DND-41 (cell line): Measurements from ENCODE around the gene AKIRIN1.

Source experiments
- ATAC-seq: fragments of 200-7000 bp; cut with Tn5 transposase; 3 replicates; pipeline ENCODE4 v1.9.1; 2021; ENCODE audit warnings: low read depth; ENCODE audit not compliant: insufficient read depth
- DNase-seq: peaks from one replicate; pipeline ENCODE4 v3.0.0-alpha.2; 2020
- H2AFZ ChIP-seq: 2 replicates; pipeline ENCODE4 v1.6.0; 2012; ENCODE audit warnings: low read depth, low read length
- H3K27ac ChIP-seq: 2 replicates; pipeline ENCODE4 v1.5.1; 2012; ENCODE audit warnings: low read length, inconsistent platforms
- H3K27me3 ChIP-seq: fragments of 200-600 bp; sonication (generic); 2 replicates; pipeline ENCODE4 v1.6.0; 2012; ENCODE audit warnings: low read length, mild to moderate bottlenecking, inconsistent platforms; ENCODE audit not compliant: insufficient read depth, poor library complexity
- H3K36me3 ChIP-seq: 2 replicates; pipeline ENCODE4 v1.5.1; 2012; ENCODE audit warnings: low read length, inconsistent platforms; ENCODE audit not compliant: insufficient read depth
- H3K4me1 ChIP-seq: 2 replicates; pipeline ENCODE4 v1.5.1; 2012; ENCODE audit warnings: mild to moderate bottlenecking, low read length; ENCODE audit not compliant: insufficient read depth
- H3K4me2 ChIP-seq: 2 replicates; pipeline ENCODE4 v1.6.0; 2012; ENCODE audit warnings: mild to moderate bottlenecking, moderate library complexity, low read length, inconsistent platforms; ENCODE audit not compliant: insufficient read depth
- H3K4me3 ChIP-seq, 2 experiments: fragments of 200-600 bp in 1 of 2; shearing (Covaris generic) in 1 of 2; 2 replicates each; pipeline ENCODE4 v1.5.1; 2012 to 2016; ENCODE audit warnings: inconsistent platforms in 2 of 2, low read length in 2 of 2, mild to moderate bottlenecking in 2 of 2, low read depth in 1 of 2, moderate library complexity in 1 of 2
- H3K79me2 ChIP-seq: 2 replicates; pipeline ENCODE4 v1.6.0; 2012; ENCODE audit warnings: low read length, inconsistent platforms; ENCODE audit not compliant: insufficient read depth
- H3K9ac ChIP-seq: 2 replicates; pipeline ENCODE4 v1.6.0; 2012; ENCODE audit warnings: low read depth, mild to moderate bottlenecking, inconsistent platforms, low read length, moderate library complexity
- H3K9me3 ChIP-seq: 2 replicates; pipeline ENCODE4 v1.5.1; 2012; ENCODE audit warnings: low read length, moderate library complexity, mild to moderate bottlenecking, inconsistent platforms; ENCODE audit not compliant: insufficient read depth, severe bottlenecking
- H4K20me1 ChIP-seq: 2 replicates; pipeline ENCODE4 v1.6.0; 2012; ENCODE audit warnings: low read length; ENCODE audit not compliant: insufficient read depth
- EZH2 ChIP-seq: IDR thresholded peaks from 3 replicates; pipeline ENCODE4 v1.6.1; 2012; ENCODE audit warnings: borderline replicate concordance, low read depth, mild to moderate bottlenecking, moderate library complexity, low read length, inconsistent platforms; ENCODE audit not compliant: severe bottlenecking
- TF ChIP-seq, protein P1 (sequence below): IDR thresholded peaks from 2 replicates; pipeline ENCODE4 v1.5.1; 2012; ENCODE audit warnings: borderline replicate concordance, low read length, moderate library complexity, mild to moderate bottlenecking; ENCODE audit not compliant: poor library complexity, severe bottlenecking; ENCODE audit errors: extremely low read depth

The AKIRIN1 gene

DNA sequence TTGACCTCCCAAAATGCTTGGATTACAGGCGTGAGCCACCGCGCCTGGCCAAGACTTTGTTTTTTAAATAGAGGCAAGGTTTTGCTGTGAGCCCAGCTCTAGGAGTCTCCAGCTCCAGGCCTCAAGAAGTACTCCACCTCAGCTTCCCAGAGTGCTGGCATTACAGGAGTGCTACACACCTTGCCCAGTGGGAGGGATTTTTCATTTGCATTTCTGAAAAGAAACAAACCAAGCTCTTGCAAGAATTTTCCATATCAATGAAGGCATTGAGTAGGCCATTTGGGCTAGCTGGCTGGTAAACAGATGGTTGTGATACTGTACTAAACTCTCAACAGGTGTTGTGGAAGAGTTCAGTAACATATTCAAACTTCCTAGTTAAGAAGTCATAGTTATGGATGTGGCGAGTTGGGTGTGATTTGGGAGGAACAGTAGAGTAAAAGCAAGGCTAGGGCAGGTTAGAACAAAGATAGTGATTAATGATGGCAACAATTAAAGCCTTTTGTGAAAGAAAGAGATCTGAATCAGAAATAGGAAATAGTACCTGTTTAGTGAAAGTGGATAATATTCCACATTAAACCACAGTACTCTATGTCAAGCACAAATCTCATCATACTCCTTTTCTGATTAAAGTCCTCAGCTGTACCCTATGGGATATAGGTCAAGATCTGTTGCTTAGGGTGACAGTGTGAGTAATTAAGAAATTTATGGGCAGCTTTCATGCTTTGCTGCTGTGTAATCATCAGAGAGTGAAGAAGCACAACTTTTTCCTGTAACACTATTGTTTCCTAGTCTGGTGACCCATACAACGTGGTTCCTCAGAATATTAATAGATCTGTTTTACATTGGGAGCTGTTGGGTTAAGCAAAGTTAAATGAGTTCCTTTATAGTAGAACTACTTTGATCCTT is 10.7 kb downstream of the AKIRIN1 start:
- Histone ChIP-seq H3K36me3 (peaks cover 98% of the 10 kb centered on the region), H3K27me3 (no peaks in the 10 kb centered on the region), H3K79me2 (peaks cover 39% of the 10 kb centered on the region), H3K9me3 (no peaks in the 10 kb centered on the region), H2AFZ (no peak overlapping the region), H3K4me2 (no peak overlapping the region), H4K20me1 (peaks cover 28% of the 10 kb centered on the region), H3K4me1 (peaks cover 8% of the 10 kb centered on the region; the same call in 1 of the 2 replicates), H3K9ac (no peak overlapping the region), H3K4me3 (no peak overlapping the region), H3K27ac (no peak overlapping the region)
- TF ChIP-seq EZH2 = no peak
- TF ChIP-seq, protein P1, sequence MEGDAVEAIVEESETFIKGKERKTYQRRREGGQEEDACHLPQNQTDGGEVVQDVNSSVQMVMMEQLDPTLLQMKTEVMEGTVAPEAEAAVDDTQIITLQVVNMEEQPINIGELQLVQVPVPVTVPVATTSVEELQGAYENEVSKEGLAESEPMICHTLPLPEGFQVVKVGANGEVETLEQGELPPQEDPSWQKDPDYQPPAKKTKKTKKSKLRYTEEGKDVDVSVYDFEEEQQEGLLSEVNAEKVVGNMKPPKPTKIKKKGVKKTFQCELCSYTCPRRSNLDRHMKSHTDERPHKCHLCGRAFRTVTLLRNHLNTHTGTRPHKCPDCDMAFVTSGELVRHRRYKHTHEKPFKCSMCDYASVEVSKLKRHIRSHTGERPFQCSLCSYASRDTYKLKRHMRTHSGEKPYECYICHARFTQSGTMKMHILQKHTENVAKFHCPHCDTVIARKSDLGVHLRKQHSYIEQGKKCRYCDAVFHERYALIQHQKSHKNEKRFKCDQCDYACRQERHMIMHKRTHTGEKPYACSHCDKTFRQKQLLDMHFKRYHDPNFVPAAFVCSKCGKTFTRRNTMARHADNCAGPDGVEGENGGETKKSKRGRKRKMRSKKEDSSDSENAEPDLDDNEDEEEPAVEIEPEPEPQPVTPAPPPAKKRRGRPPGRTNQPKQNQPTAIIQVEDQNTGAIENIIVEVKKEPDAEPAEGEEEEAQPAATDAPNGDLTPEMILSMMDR = no peak
- no peak for ATAC-seq
- DNase-seq = no peak

DNA sequence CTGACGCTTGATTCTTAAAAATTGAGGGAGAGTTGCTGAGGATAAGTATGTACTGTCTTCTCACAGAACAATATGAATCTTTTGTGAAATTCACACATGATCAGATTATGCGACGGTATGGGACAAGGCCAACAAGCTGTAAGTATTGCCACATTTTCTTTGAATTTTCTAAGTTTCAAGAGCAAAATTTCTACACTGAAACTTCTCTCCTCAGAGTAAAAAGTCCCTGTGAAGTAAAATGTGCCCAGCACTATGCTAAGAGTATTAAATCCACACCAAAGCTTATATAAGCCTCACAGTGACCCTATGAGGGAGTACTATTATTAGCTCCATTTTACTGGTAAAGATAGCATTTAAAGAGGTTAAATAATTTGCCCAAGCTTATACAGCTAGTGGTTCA is 12.2 kb downstream of the AKIRIN1 start:
- Histone ChIP-seq H3K27ac (no peak overlapping the region), H3K36me3 (peaks cover 97% of the 10 kb centered on the region), H3K79me2 (peaks cover 24% of the 10 kb centered on the region), H3K4me1 (no peaks in the 10 kb centered on the region), H3K4me3 (no peak overlapping the region), H4K20me1 (peaks cover 16% of the 10 kb centered on the region; the same call in 1 of the 2 replicates), H3K9me3 (no peaks in the 10 kb centered on the region), H3K27me3 (no peaks in the 10 kb centered on the region), H3K4me2 (no peak overlapping the region), H2AFZ (no peak overlapping the region), H3K9ac (no peak overlapping the region)
- DNase-seq (no peak), ATAC-seq (no peak)
- TF ChIP-seq EZH2 = no peak
- TF ChIP-seq, protein P1 = no peak

DNA sequence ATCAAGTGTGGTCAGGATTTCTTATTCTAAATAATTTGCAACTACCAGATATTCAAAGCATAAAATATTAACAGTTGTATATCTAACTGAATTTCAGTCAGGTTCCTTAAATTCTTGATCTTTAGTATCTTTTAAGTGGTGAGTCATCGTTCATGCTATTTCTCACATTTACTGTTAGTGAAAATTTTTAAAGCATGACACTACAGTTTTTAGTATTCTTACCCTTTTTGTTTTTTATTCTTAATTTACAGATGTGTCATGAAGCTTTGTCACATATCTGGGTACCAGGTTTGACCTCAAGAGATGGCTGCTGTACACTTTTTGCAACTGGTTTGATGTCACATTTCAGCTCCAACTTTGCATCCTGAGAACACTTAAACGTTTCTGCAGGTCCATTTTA is 12.7 kb downstream of the AKIRIN1 start:
- TF ChIP-seq EZH2 = no peak
- TF ChIP-seq, protein P1 = no peak
- no peak for DNase-seq
- no peak overlapping the region for H3K4me2 ChIP-seq
- H3K9ac ChIP-seq = no peak overlapping the region
- no peak overlapping the region for H2AFZ ChIP-seq
- H3K4me1 ChIP-seq = no peaks in the 10 kb centered on the region
- H4K20me1 ChIP-seq = peaks cover 15% of the 10 kb centered on the region; the same call in 1 of the 2 replicates
- no peaks in the 10 kb centered on the region for H3K9me3 ChIP-seq
- H3K27ac ChIP-seq = no peak overlapping the region
- no peak for ATAC-seq
- H3K4me3 ChIP-seq = no peak overlapping the region
- peaks cover 96% of the 10 kb centered on the region for H3K36me3 ChIP-seq
- H3K79me2 ChIP-seq = peaks cover 20% of the 10 kb centered on the region
- no peaks in the 10 kb centered on the region for H3K27me3 ChIP-seq
